ENCODE measurements around the gene STC2. TPM values are rescaled to one million over a fixed set of nuclear protein-coding genes. Genes with fewer than 3 reads are reported as not detected.

The STC2 gene
- total RNA-seq, 1 donor from 2014 or later = 4.9 TPM

DNA sequence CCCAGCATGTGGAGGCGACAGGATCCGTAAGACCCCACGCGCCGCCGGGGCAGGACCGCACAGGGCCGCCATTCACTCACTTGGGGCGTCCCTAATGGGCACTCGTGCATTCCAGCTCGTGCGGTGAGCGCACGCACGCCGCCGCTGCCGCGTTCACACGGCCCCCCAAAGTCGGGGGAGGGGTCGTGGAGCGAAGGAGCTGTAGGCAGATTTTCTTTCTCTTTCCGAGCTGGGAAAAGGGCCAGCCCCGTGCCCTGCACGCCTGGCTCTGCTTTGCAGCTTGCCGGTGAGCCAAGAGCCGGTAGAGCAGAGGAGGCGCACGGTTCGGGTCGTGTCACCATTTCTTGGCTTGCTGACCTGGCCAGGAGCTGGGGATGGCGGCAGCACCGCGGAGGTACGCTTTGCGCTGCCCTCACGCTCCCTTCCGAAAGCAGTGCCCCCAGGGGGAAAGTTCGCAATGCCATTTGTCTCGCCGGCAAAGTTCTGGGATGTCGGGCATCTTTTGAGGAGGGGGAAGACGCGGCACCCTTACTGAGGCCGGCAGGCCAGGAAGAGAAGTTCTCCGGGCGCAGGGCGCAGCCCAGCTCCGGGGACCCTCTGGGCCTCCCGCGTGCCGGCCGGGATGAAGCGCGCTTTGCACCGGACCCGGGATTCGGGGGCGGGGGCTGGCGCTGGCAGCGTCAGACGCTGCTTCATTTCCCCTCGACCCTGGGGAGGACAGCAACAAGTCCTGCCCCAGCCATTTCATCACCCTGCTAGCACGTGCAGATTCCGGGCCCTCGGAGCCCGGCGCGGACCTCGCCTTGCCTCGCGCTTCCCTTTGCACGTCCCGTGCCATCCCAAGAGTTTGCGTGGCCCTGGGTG, 898 bp downstream of the STC2 start:
- no peak overlapping the region for H3K27ac ChIP-seq
- peaks cover 59% of the 10 kb centered on the region for H3K27me3 ChIP-seq
- H3K4me3 ChIP-seq = peak overlapping the region; percentile 46
- no peak for TF ChIP-seq CTCF (IDR thresholded peaks at IDR 0.05)
- peaks cover 56% of the 10 kb centered on the region for H3K4me1 ChIP-seq
- no peaks in the 10 kb centered on the region for H3K36me3 ChIP-seq
- ATAC-seq = no peak
- intact Hi-C loops (cut with DNase I) = no loop called here
- no peaks in the 10 kb centered on the region for H3K9me3 ChIP-seq
- no peak for DNase-seq

- no peak for ATAC-seq
These were observed 1.7 kb downstream of the STC2 start for GRCh38 chr5:173326501-173326960.

DNA sequence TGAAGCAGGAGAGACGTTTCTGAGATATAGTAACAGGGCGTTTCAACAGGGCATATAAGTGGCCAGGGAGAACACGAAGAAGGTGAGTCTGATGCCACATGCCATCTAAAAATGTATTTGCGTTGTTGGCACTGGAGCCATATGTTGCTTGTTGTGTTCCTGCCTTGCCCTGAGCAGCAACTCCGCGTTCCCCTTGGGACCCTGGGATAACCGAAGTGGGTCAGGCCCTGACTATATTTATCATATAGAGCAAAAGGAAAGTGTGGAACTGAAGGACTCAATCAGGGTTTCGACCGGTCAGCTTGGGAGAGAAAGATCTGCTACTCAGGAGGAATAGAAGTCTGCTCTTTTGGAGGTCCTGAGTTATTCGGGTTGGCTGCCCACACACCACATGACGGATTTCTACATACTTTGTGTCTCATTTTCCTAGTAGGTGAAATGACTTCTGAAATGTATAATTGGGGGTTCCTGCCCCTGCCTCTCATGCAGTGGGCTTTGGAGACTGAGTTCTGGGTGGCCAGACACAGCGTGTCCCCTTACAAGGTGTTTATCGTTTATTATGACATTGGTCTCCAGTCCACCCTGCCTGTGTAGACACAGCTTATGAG, 3.0 kb downstream of the STC2 start:
- TF ChIP-seq CTCF (IDR thresholded peaks at IDR 0.05) = no peak
- intact Hi-C loops (cut with DNase I) = no loop called here
- DNase-seq = no peak
- Histone ChIP-seq H3K36me3 (no peaks in the 10 kb centered on the region), H3K27ac (no peak overlapping the region), H3K4me1 (peaks cover 56% of the 10 kb centered on the region), H3K9me3 (no peaks in the 10 kb centered on the region), H3K27me3 (peaks cover 46% of the 10 kb centered on the region), H3K4me3 (no peak overlapping the region)
- no peak for ATAC-seq

More at GRCh38 chr5:173326501-173326960, 1.7 kb downstream of the STC2 start:
- no peaks in the 10 kb centered on the region for H3K36me3 ChIP-seq
- TF ChIP-seq CTCF (IDR thresholded peaks at IDR 0.05) = no peak
- peak overlapping the region; percentile 46 for H3K4me3 ChIP-seq
- H3K27ac ChIP-seq = no peak overlapping the region
- DNase-seq = no peak
- H3K9me3 ChIP-seq = no peaks in the 10 kb centered on the region
- peaks cover 56% of the 10 kb centered on the region for H3K4me1 ChIP-seq
- intact Hi-C loops (cut with DNase I) = no loop called here
- H3K27me3 ChIP-seq = peaks cover 57% of the 10 kb centered on the region

DNA sequence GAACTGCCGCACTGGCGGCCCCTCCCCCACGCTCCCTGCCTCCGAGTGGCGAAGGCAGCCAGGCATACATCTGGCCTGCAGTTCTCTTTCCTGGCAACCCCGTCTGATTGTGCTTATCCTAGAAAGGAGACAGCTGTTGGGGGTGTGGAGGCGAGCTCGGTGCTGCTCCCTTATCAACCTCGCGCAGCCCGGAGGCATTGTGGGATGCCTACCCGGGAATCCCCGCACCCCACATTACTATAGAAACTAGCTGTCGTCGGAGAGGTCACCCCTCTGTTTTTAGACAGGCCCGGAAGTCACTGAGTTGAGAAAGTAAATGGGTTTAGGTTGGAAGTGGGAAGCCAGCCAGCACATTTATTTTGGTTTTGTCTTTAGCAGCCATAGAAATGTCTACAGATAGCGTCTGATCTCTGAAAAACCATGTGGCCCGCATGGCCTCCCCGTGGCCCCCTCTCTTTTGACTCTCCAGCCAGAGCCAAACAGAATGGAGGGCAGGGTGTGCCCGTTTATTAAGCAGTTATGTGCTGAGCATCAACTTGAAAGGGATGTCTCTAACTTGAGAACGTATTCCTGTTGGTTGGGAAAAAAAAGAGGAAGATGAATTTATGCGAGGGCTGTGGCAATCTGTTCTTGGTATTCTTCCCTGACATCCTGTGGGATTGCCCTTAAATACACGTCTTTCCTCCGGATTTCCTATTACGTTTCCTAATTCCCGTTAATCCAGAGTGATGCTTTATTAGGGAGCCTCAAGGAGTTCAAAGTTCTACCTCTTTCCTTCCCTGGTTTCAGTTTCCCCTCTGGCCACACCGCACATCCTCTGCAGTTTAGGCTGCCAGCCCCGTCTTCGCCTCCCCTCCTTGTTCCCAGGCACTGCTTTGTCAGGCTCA, 3.9 kb downstream of the STC2 start:
- peaks cover 38% of the 10 kb centered on the region for H3K27me3 ChIP-seq
- ATAC-seq = peak; percentile 52
- peak overlapping the region; percentile 49 for H3K27ac ChIP-seq

More for the DNA sequence above, 3.9 kb downstream of the STC2 start:
- TF ChIP-seq CTCF (IDR thresholded peaks at IDR 0.05) = no peak
- intact Hi-C loops (cut with DNase I) = no loop called here
- DNase-seq = peak; percentile 80
- H3K36me3 ChIP-seq = no peaks in the 10 kb centered on the region
- peak overlapping the region; percentile 11 for H3K4me3 ChIP-seq
- no peaks in the 10 kb centered on the region for H3K9me3 ChIP-seq
- H3K4me1 ChIP-seq = peaks cover 54% of the 10 kb centered on the region
